B cell (primary cell): Measurements from ENCODE around the gene NRN1L.

Experiments used
- CTCF ChIP-seq: fragments of 200-600 bp; IDR thresholded peaks from one replicate; pipeline ENCODE4 v1.8.0; 2022; ENCODE audit warnings: antibody characterized with exemption, mild to moderate bottlenecking
- EZH2 ChIP-seq: IDR thresholded peaks from 2 replicates; pipeline ENCODE4 v1.6.1; 2012; ENCODE audit warnings: borderline replicate concordance, low read depth, mild to moderate bottlenecking, moderate library complexity, low read length; ENCODE audit not compliant: insufficient read depth, poor library complexity, severe bottlenecking

DNA sequence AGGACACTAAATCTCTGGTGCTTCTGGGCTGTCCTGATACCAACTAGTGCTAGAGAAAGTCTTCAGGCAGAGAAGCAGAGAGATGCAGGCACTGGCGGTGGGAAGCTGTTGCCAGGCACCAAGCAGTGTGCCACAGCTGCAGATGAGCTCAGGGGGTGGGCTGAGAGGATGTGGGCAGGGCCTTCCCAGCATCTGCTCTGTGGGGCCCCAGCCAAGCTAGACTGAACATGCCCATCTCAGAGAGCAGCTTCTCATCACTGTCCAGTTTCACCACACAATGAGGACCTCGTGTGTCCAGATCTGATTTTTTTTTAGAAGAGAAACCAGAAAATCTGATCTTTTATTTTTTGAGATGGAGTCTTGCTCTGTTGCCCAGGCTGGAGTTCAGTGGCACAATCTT, 25.5 kb downstream of the NRN1L start:
- TF ChIP-seq CTCF (no peak), EZH2 (no peak)
